ENCODE data around the gene COPE.
"Not testable (repeated sequence)": the region's sequence is repeated elsewhere in the genome, so short reads cannot be mapped to it uniquely, and the experiment has no call there.

Gene COPE

GRCh38 chr19:18924684-18925213 lies 5.6 kb upstream of the COPE start:
- Mint-ChIP-seq H3K27me3 (no peaks in the 10 kb centered on the region), H3K9me3 (no peaks in the 10 kb centered on the region), H3K27ac (peak overlapping the region in 1 of 2 donors; percentile 13), H3K4me3 (no peak overlapping the region), H3K4me1 (peaks cover 22% of the 10 kb centered on the region)
- DNase-seq (no peak), ATAC-seq (no peak)

- peak overlapping the region in 1 of 2 donors; percentile 1 for H3K4me3 Mint-ChIP-seq
- no peaks in the 10 kb centered on the region for H3K27me3 Mint-ChIP-seq
- H3K9me3 Mint-ChIP-seq: no peaks in the 10 kb centered on the region
Observed at GRCh38 chr19:18922228-18922985, 3.2 kb upstream of the COPE start.

GRCh38 chr19:18921593-18921992 lies 2.4 kb upstream of the COPE start:
- Mint-ChIP-seq H3K4me3 (peak overlapping the region in 1 of 2 donors; percentile 43), H3K4me1 (peaks cover 46% of the 10 kb centered on the region), H3K9me3 (no peaks in the 10 kb centered on the region), H3K27me3 (no peaks in the 10 kb centered on the region), H3K27ac (peak overlapping the region in 1 of 2 donors; percentile 93)
- no peak for ATAC-seq
- no peak for DNase-seq

More at GRCh38 chr19:18922228-18922985, 3.2 kb upstream of the COPE start:
- Mint-ChIP-seq H3K4me1 (peaks cover 38% of the 10 kb centered on the region), H3K27ac (no peak overlapping the region)
- DNase-seq (no peak), ATAC-seq (no peak)

GRCh38 chr19:18920400-18920799 lies 1.2 kb upstream of the COPE start:
- peak overlapping the region; percentile 99 to 100 for H3K27ac Mint-ChIP-seq
- no peak for ATAC-seq

GRCh38 chr19:18919900-18920214 lies 670 bp upstream of the COPE start:
- H3K4me1 Mint-ChIP-seq: peaks cover 60% of the 10 kb centered on the region
- ATAC-seq (no peak), DNase-seq (no peak)
- H3K27ac Mint-ChIP-seq: peak overlapping the region; percentile 99 to 100
- peak overlapping the region; percentile 91 to 96 for H3K4me3 Mint-ChIP-seq
- H3K9me3 Mint-ChIP-seq: no peaks in the 10 kb centered on the region
- H3K27me3 Mint-ChIP-seq: no peaks in the 10 kb centered on the region

More at GRCh38 chr19:18920400-18920799, 1.2 kb upstream of the COPE start:
- Mint-ChIP-seq H3K27me3 (no peaks in the 10 kb centered on the region), H3K4me3 (peak overlapping the region; percentile 91 to 96), H3K4me1 (peaks cover 54% of the 10 kb centered on the region), H3K9me3 (no peaks in the 10 kb centered on the region)
- DNase-seq: no peak

- Mint-ChIP-seq H3K4me3 (peak overlapping the region; percentile 64 to 91), H3K27ac (peak overlapping the region in 1 of 2 donors; percentile 76), H3K4me1 (peaks cover 75% of the 10 kb centered on the region)
- not testable (repeated sequence) for H3K27me3 Mint-ChIP-seq, ATAC-seq, DNase-seq, H3K9me3 Mint-ChIP-seq
Observed at GRCh38 chr19:18917593-18917992, 1.6 kb downstream of the COPE start.

GRCh38 chr19:18915639-18916038 lies 3.5 kb downstream of the COPE start:
- peak in 1 of 2 donors; percentile 46 for DNase-seq

GRCh38 chr19:18913466-18913865 lies 5.7 kb downstream of the COPE start:
- DNase-seq: no peak
- Mint-ChIP-seq H3K27ac (no peak overlapping the region), H3K4me3 (no peak overlapping the region), H3K4me1 (peaks cover 47% of the 10 kb centered on the region), H3K9me3 (no peaks in the 10 kb centered on the region), H3K27me3 (no peaks in the 10 kb centered on the region)
- ATAC-seq: no peak

More at GRCh38 chr19:18915639-18916038, 3.5 kb downstream of the COPE start:
- Mint-ChIP-seq H3K9me3 (no peaks in the 10 kb centered on the region), H3K4me1 (peaks cover 61% of the 10 kb centered on the region), H3K27ac (no peak overlapping the region), H3K27me3 (no peaks in the 10 kb centered on the region), H3K4me3 (no peak overlapping the region)
- ATAC-seq: no peak

GRCh38 chr19:18912933-18913332 lies 6.3 kb downstream of the COPE start:
- DNase-seq (no peak), ATAC-seq (no peak)
- peak overlapping the region in 1 of 2 donors; percentile 59 for H3K27ac Mint-ChIP-seq
- H3K27me3 Mint-ChIP-seq: no peaks in the 10 kb centered on the region
- H3K4me3 Mint-ChIP-seq: no peak overlapping the region
- no peaks in the 10 kb centered on the region for H3K9me3 Mint-ChIP-seq
- peaks cover 42% of the 10 kb centered on the region for H3K4me1 Mint-ChIP-seq

- H3K9me3 Mint-ChIP-seq: no peaks in the 10 kb centered on the region
- H3K27ac Mint-ChIP-seq: no peak overlapping the region
- no peak for ATAC-seq
- H3K4me1 Mint-ChIP-seq: peaks cover 25% of the 10 kb centered on the region
- no peak for DNase-seq
- H3K4me3 Mint-ChIP-seq: no peak overlapping the region
- no peaks in the 10 kb centered on the region for H3K27me3 Mint-ChIP-seq
Observed at GRCh38 chr19:18910801-18911436, 8.3 kb downstream of the COPE start.

GRCh38 chr19:18910010-18910409 lies 9.2 kb downstream of the COPE start:
- Mint-ChIP-seq H3K4me3 (no peak overlapping the region), H3K27ac (peak overlapping the region in 1 of 2 donors; percentile 72), H3K4me1 (peaks cover 16% of the 10 kb centered on the region), H3K9me3 (no peaks in the 10 kb centered on the region), H3K27me3 (no peaks in the 10 kb centered on the region)
- no peak for ATAC-seq
- no peak for DNase-seq

GRCh38 chr19:18908917-18909619 lies 10.1 kb downstream of the COPE start:
- no peak overlapping the region for H3K4me3 Mint-ChIP-seq
- peak overlapping the region in 1 of 2 donors; percentile 84 for H3K27ac Mint-ChIP-seq
- peaks cover 14% of the 10 kb centered on the region for H3K4me1 Mint-ChIP-seq
- H3K9me3 Mint-ChIP-seq: no peaks in the 10 kb centered on the region
- H3K27me3 Mint-ChIP-seq: no peaks in the 10 kb centered on the region
- DNase-seq (no peak), ATAC-seq (no peak)

- no peaks in the 10 kb centered on the region for H3K4me1 Mint-ChIP-seq
- peak; percentile 27 for ATAC-seq
- no peaks in the 10 kb centered on the region for H3K9me3 Mint-ChIP-seq
- no peak overlapping the region for H3K27ac Mint-ChIP-seq
- no peak for DNase-seq
- no peaks in the 10 kb centered on the region for H3K27me3 Mint-ChIP-seq
- H3K4me3 Mint-ChIP-seq: no peak overlapping the region
Observed at GRCh38 chr19:18906605-18907519, 12.3 kb downstream of the COPE start.

- H3K27me3 Mint-ChIP-seq: no peaks in the 10 kb centered on the region
- H3K27ac Mint-ChIP-seq: no peak overlapping the region
- no peaks in the 10 kb centered on the region for H3K9me3 Mint-ChIP-seq
- DNase-seq (no peak), ATAC-seq (no peak)
- no peak overlapping the region for H3K4me3 Mint-ChIP-seq
- H3K4me1 Mint-ChIP-seq: no peaks in the 10 kb centered on the region
Observed at GRCh38 chr19:18905513-18906236, 13.5 kb downstream of the COPE start.
